H1 (cell line): Measurements from ENCODE around the gene PARP1. TPM values are rescaled to one million over a fixed set of nuclear protein-coding genes. Genes with fewer than 3 reads are reported as not detected.

Experiments used
- CTCF ChIA-PET: fragments of 300-600 bp; sonication (Branson Sonifier 250); formaldehyde crosslinking; loops from one replicate; lab custom pipeline; 2021; ENCODE audit not compliant: partially characterized antibody; lab: Charles Lee
- POLR2A ChIA-PET: fragments of 300-600 bp; sonication (Branson Sonifier 250); formaldehyde crosslinking; loops from one replicate; lab custom pipeline; 2021; ENCODE audit warnings: inconsistent platforms; ENCODE audit not compliant: partially characterized antibody; lab: Charles Lee
- DNase-seq, 2 experiments: peaks; one replicate each; pipeline versions ENCODE4 v3.0.0 to v3.0.0-alpha.2; 2010 to 2022; ENCODE audit warnings: low spot score in 2 of 2, low read depth in 1 of 2, mixed read lengths in 1 of 2
- FAIRE-seq: peaks from 2 replicates; lab custom pipeline; 2011; peaks lifted over from hg19 to GRCh38; lab: Jason Lieb, UNC
- H2AFZ ChIP-seq: 2 replicates; pipeline ENCODE4 v1.8.1; 2012; ENCODE audit warnings: low read length, inconsistent platforms
- H2AK5ac ChIP-seq: 2 replicates; pipeline ENCODE4 v1.6.1; 2013; ENCODE audit warnings: low read depth, low read length
- H2BK120ac ChIP-seq: replicated peaks from 2 replicates; pipeline ENCODE3; 2013; ENCODE audit warnings: low read depth, low read length, inconsistent platforms
- H2BK12ac ChIP-seq: 2 replicates; pipeline ENCODE4 v1.6.1; 2013; ENCODE audit warnings: low read depth, low read length
- H2BK15ac ChIP-seq: 2 replicates; pipeline ENCODE4 v1.6.1; 2013; ENCODE audit warnings: low read length
- H2BK20ac ChIP-seq: 2 replicates; pipeline ENCODE4 v1.6.1; 2013; ENCODE audit warnings: low read length
- H2BK5ac ChIP-seq: 2 replicates; pipeline ENCODE4 v1.6.1; 2013; ENCODE audit warnings: low read depth, low read length
- H3K14ac ChIP-seq: 2 replicates; pipeline ENCODE4 v1.6.1; 2013; ENCODE audit warnings: inconsistent platforms; ENCODE audit not compliant: insufficient read length
- H3K18ac ChIP-seq: 2 replicates; pipeline ENCODE4 v1.6.1; 2013; ENCODE audit warnings: low read length; ENCODE audit errors: extremely low read depth
- H3K23ac ChIP-seq: 2 replicates; pipeline ENCODE4 v1.6.1; 2013; ENCODE audit warnings: inconsistent platforms; ENCODE audit not compliant: insufficient read length
- H3K23me2 ChIP-seq: 2 replicates; pipeline ENCODE4 v1.6.1; 2013; ENCODE audit warnings: low read depth, low read length
- H3K27ac ChIP-seq: 2 replicates; pipeline ENCODE4 v1.6.1; 2011; ENCODE audit warnings: low read depth, low read length, inconsistent platforms
- H3K27me3 ChIP-seq, 4 experiments: replicated peaks in 1 of 4; 1 replicate in 1 of 4; 2 replicates in 3 of 4; pipeline versions ENCODE4 v1.6.1 to v1.8.1; 2011 to 2013; ENCODE audit warnings: low read length in 3 of 4, mild to moderate bottlenecking in 3 of 4, inconsistent platforms in 2 of 4, mixed read lengths in 2 of 4, moderate library complexity in 1 of 4; ENCODE audit not compliant: control insufficient read depth in 3 of 4, insufficient read depth in 3 of 4; ENCODE audit errors: extremely low read depth in 1 of 4
- H3K36me3 ChIP-seq, 4 experiments: 2 replicates each; pipeline versions ENCODE4 v1.6.1 to v1.8.1; 2011 to 2013; ENCODE audit warnings: mild to moderate bottlenecking in 4 of 4, low read length in 3 of 4, moderate library complexity in 2 of 4, control low read depth in 1 of 4, inconsistent platforms in 1 of 4; ENCODE audit not compliant: insufficient read depth in 4 of 4, control insufficient read depth in 2 of 4
- H3K4ac ChIP-seq: replicated peaks from 2 replicates; pipeline ENCODE3; 2013; ENCODE audit warnings: low read length, low read depth, mixed read lengths, inconsistent platforms; ENCODE audit not compliant: insufficient read length
- H3K4me1 ChIP-seq, 4 experiments: replicated peaks in 1 of 4; 1 replicate in 1 of 4; 2 replicates in 3 of 4; pipeline versions ENCODE4 v1.6.1 to v1.8.1; 2011 to 2013; ENCODE audit warnings: low read length in 3 of 4, inconsistent platforms in 2 of 4, mixed read lengths in 1 of 4; ENCODE audit not compliant: insufficient read depth in 4 of 4, control insufficient read depth in 3 of 4
- H3K4me2 ChIP-seq, 2 experiments: 2 replicates each; pipeline versions ENCODE4 v1.6.1 to v1.8.1; 2011 to 2013; ENCODE audit warnings: low read depth in 2 of 2, low read length in 2 of 2, control low read depth in 1 of 2, inconsistent platforms in 1 of 2, mild to moderate bottlenecking in 1 of 2; ENCODE audit not compliant: insufficient read depth in 1 of 2
- H3K4me3 ChIP-seq, 4 experiments: fragments of 200-600, 300-600 bp in 1 of 4; sonication (generic), shearing (Covaris generic), sonication (Bioruptor Twin) in 1 of 4; 2 replicates each; pipeline versions ENCODE4 v1.5.1 to v1.8.1; 2011 to 2016; ENCODE audit warnings: low read length in 4 of 4, low read depth in 3 of 4, control low read depth in 2 of 4, inconsistent platforms in 2 of 4, mild to moderate bottlenecking in 2 of 4, mixed read lengths in 1 of 4, moderate library complexity in 1 of 4; ENCODE audit not compliant: insufficient read depth in 2 of 4; ENCODE audit errors: extremely low read depth in 1 of 4
- H3K56ac ChIP-seq: replicated peaks from 2 replicates; pipeline ENCODE3; 2013; ENCODE audit warnings: low read depth, mild to moderate bottlenecking, mixed read lengths, low read length, inconsistent platforms; ENCODE audit not compliant: insufficient read length
- H3K79me1 ChIP-seq: 2 replicates; pipeline ENCODE4 v1.6.1; 2013; ENCODE audit warnings: low read depth, low read length, control low read depth
- H3K79me2 ChIP-seq, 2 experiments: 2 replicates each; pipeline versions ENCODE4 v1.6.1 to v1.8.1; 2012 to 2013; ENCODE audit warnings: low read length in 2 of 2, mild to moderate bottlenecking in 2 of 2, inconsistent platforms in 1 of 2; ENCODE audit not compliant: insufficient read depth in 2 of 2, control insufficient read depth in 1 of 2
- H3K9ac ChIP-seq, 4 experiments: replicated peaks in 1 of 4; 1 replicate in 1 of 4; 2 replicates in 3 of 4; pipeline versions ENCODE4 v1.6.1 to v1.8.1; 2011 to 2013; ENCODE audit warnings: low read depth in 3 of 4, low read length in 3 of 4, control low read depth in 2 of 4, mild to moderate bottlenecking in 2 of 4, moderate library complexity in 2 of 4, inconsistent platforms in 1 of 4; ENCODE audit errors: extremely low read depth in 1 of 4
- H3K9me3 ChIP-seq, 2 experiments: 2 replicates each; pipeline versions ENCODE4 v1.6.1 to v1.8.1; 2012 to 2013; ENCODE audit warnings: mild to moderate bottlenecking in 2 of 2, moderate library complexity in 2 of 2, control low read depth in 1 of 2, inconsistent platforms in 1 of 2, low read depth in 1 of 2, low read length in 1 of 2, mixed read lengths in 1 of 2; ENCODE audit not compliant: insufficient read depth in 2 of 2
- H4K20me1 ChIP-seq, 2 experiments: replicated peaks in 1 of 2; 2 replicates each; pipeline versions ENCODE3 to v1.8.1; 2011 to 2013; ENCODE audit warnings: inconsistent platforms in 2 of 2, low read length in 2 of 2, mild to moderate bottlenecking in 1 of 2; ENCODE audit not compliant: insufficient read depth in 2 of 2, control insufficient read depth in 1 of 2
- H4K5ac ChIP-seq: 2 replicates; pipeline ENCODE4 v1.6.1; 2013; ENCODE audit warnings: low read length, low read depth, mixed read lengths, inconsistent platforms; ENCODE audit not compliant: insufficient read length
- H4K8ac ChIP-seq: 2 replicates; pipeline ENCODE4 v1.8.0; 2013; ENCODE audit warnings: mild to moderate bottlenecking, moderate library complexity, low read length, inconsistent platforms; ENCODE audit not compliant: insufficient read depth; ENCODE audit errors: extremely low read depth
- H4K91ac ChIP-seq: replicated peaks from 2 replicates; pipeline ENCODE3; 2013; ENCODE audit warnings: low read length, mixed read lengths, inconsistent platforms; ENCODE audit not compliant: insufficient read length
- ASH2L ChIP-seq: fragments of 200-600, 300-600 bp; sonication (generic); IDR thresholded peaks from one replicate; pipeline ENCODE4 v1.7.1; 2017; ENCODE audit warnings: low read length
- BCL11A ChIP-seq, 2 experiments: IDR thresholded peaks; one replicate each; pipeline ENCODE4 v1.6.1; 2011; ENCODE audit warnings: low read depth in 2 of 2, low read length in 2 of 2, mild to moderate bottlenecking in 2 of 2
- KDM1A ChIP-seq: fragments of 200-600, 300-600 bp; sonication (generic); IDR thresholded peaks from 2 replicates; pipeline ENCODE4 v1.7.1; 2016; ENCODE audit warnings: mild to moderate bottlenecking, low read length, borderline replicate concordance
- SIRT6 ChIP-seq: IDR thresholded peaks from one replicate; pipeline ENCODE4 v1.7.1; 2012; ENCODE audit warnings: low read length, inconsistent platforms
- WGBS, 2 experiments: shearing (Covaris generic) in 1 of 2; methylation state at CpG; one replicate each; pipeline versions ENCODE4 v1.1.6 to v1.1.7; 2013 to 2015; ENCODE audit warnings: low lambda C conversion rate in 2 of 2, mixed read lengths in 2 of 2, inconsistent platforms in 1 of 2, low coverage in 1 of 2, missing lambda C conversion rate in 1 of 2; ENCODE audit not compliant: insufficient replicate concordance in 2 of 2, insufficient coverage in 1 of 2, insufficient read length in 1 of 2; ENCODE audit errors: extremely low coverage in 1 of 2, missing lambda C conversion rate in 1 of 2; 5-methylcytosine and 5-hydroxymethylcytosine counted together
- polyA plus RNA-seq, 7 experiments: library from polyadenylated mRNA; depleted of rRNA in 3 of 7; stranded (reverse) in 5 of 7; unstranded in 2 of 7; fragments of >200 nt in 5 of 7; fragments of 200-250 nt in 2 of 7; gene quantifications; 1 replicate in 5 of 7; 2 replicates in 1 of 7; 4 replicates in 1 of 7; pipeline versions ENCODE4 v1.2.1 to v1.2.3, GENCODE V29; 2011 to 2013; ENCODE audit warnings: missing spikeins in 2 of 7, mixed read lengths in 2 of 7
- total RNA-seq: library from RNA; stranded (reverse); fragmentation: NEBNext Ultra II Directional; extraction: Animal tissue kit (Norgen Biotek cat#: 25700); gene quantifications from 2 replicates; pipeline ENCODE4 v1.2.1, GENCODE V29; 2021
- TF ChIP-seq, protein P1 (sequence below): IDR thresholded peaks from 2 replicates; pipeline ENCODE4 v1.6.1; 2012; ENCODE audit warnings: low read length, inconsistent platforms

Gene PARP1
- total and polyA plus RNA-seq, 2 of the 8 experiments (the other 6 are each of a cell fraction or from before 2014, with no cell fraction given) = 416 to 441 TPM

DNA sequence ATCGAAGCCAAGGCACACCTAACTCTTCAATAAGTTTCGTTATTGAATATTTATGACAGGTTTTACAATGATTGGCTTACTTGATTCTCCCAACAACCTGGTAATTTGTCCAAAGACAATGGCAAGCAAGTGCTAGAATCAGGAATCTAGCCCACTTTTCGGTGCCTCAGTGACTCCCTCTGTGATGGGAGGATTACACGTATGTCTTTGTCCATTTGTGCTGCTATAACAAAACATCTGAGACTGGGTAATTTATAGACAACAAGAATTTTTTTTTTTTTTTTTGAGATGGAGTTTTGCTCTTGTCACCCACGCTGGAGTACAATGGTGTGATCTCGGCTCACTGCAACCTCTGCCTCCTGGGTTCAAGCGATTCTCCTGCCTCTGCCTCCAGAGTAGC, 96.5 kb downstream of the PARP1 start:
- Histone ChIP-seq H3K4me2 (no peak overlapping the region), H2BK12ac (no peak overlapping the region), H2AFZ (no peak overlapping the region), H3K4ac (no peak overlapping the region), H2BK20ac (no peak overlapping the region), H2BK120ac (no peak overlapping the region), H3K23me2 (peaks cover 5% of the 10 kb centered on the region; the same call in 1 of the 2 replicates), H4K91ac (no peak overlapping the region), H4K20me1 (no peaks in the 10 kb centered on the region), H3K23ac (no peak overlapping the region), H3K27me3 (peaks cover 0 to 12% (median 9%) of the 10 kb centered on the region in 4 experiments; a peak in 5 of 7 replicates), H3K4me3 (no peak overlapping the region), H3K79me1 (no peaks in the 10 kb centered on the region), H4K8ac (no peak overlapping the region), H3K9ac (no peak overlapping the region)
- DNase-seq = no peak
- TF ChIP-seq BCL11A (IDR thresholded peaks at IDR 0.05; ENCODE audit: low read depth in 2 of 2, low read length in 2 of 2) = no peak
- TF ChIP-seq, protein P1, sequence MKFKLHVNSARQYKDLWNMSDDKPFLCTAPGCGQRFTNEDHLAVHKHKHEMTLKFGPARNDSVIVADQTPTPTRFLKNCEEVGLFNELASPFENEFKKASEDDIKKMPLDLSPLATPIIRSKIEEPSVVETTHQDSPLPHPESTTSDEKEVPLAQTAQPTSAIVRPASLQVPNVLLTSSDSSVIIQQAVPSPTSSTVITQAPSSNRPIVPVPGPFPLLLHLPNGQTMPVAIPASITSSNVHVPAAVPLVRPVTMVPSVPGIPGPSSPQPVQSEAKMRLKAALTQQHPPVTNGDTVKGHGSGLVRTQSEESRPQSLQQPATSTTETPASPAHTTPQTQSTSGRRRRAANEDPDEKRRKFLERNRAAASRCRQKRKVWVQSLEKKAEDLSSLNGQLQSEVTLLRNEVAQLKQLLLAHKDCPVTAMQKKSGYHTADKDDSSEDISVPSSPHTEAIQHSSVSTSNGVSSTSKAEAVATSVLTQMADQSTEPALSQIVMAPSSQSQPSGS = no peak
- TF ChIP-seq KDM1A = no peak
- TF ChIP-seq ASH2L = no peak
- TF ChIP-seq SIRT6 = no peak
- TF ChIP-seq, all 59 proteins: peak for 0
- Histone ChIP-seq H3K27ac (no peak overlapping the region), H3K36me3 (no peaks in the 10 kb centered on the region), H3K9me3 (no peaks in the 10 kb centered on the region), H3K79me2 (peaks cover 0 to 22% of the 10 kb centered on the region in 2 experiments; a peak in 3 of 4 replicates), H2BK15ac (no peak overlapping the region), H2BK5ac (no peak overlapping the region), H3K56ac (no peak overlapping the region), H3K4me1 (peaks cover 0 to 9% (median 6%) of the 10 kb centered on the region in 4 experiments; a peak in 6 of 7 replicates), H2AK5ac (no peak overlapping the region), H3K18ac (no peak overlapping the region), H3K14ac (no peak overlapping the region), H4K5ac (no peak overlapping the region)
- POLR2A ChIA-PET = interaction anchor here (1.2 kb wide), 1 partner anchor 12 kb away, joined by 3 read pairs; no protein-coding TSS in a partner anchor
- CTCF ChIA-PET = interaction anchor here (0.7 to 3.4 kb wide), 3 partner anchors 14 to 111 kb away, joined by 4 to 20 read pairs (median 4); no protein-coding TSS in a partner anchor
- no peak for FAIRE-seq
- WGBS, 2 experiments = 95% methylated on average over 7 of the region's 7 CpGs; no CpG with 5 or more reads in 1 of the 2 experiments
